H1 (cell line): ENCODE measurements around the gene BIRC7. TPM values are rescaled to one million over a fixed set of nuclear protein-coding genes. Genes with fewer than 3 reads are reported as not detected.

Experiments
- CTCF ChIA-PET: fragments of 300-600 bp; sonication (Branson Sonifier 250); formaldehyde crosslinking; loops from one replicate; lab custom pipeline; 2021; ENCODE audit not compliant: partially characterized antibody; lab: Charles Lee
- POLR2A ChIA-PET: fragments of 300-600 bp; sonication (Branson Sonifier 250); formaldehyde crosslinking; loops from one replicate; lab custom pipeline; 2021; ENCODE audit warnings: inconsistent platforms; ENCODE audit not compliant: partially characterized antibody; lab: Charles Lee
- DNase-seq, 2 experiments: peaks; one replicate each; pipeline versions ENCODE4 v3.0.0 to v3.0.0-alpha.2; 2010 to 2022; ENCODE audit warnings: low spot score in 2 of 2, low read depth in 1 of 2, mixed read lengths in 1 of 2
- FAIRE-seq: peaks from 2 replicates; lab custom pipeline; 2011; peaks lifted over from hg19 to GRCh38; lab: Jason Lieb, UNC
- H2AFZ ChIP-seq: 2 replicates; pipeline ENCODE4 v1.8.1; 2012; ENCODE audit warnings: low read length, inconsistent platforms
- H2AK5ac ChIP-seq: 2 replicates; pipeline ENCODE4 v1.6.1; 2013; ENCODE audit warnings: low read depth, low read length
- H2BK120ac ChIP-seq: replicated peaks from 2 replicates; pipeline ENCODE3; 2013; ENCODE audit warnings: low read depth, low read length, inconsistent platforms
- H2BK12ac ChIP-seq: 2 replicates; pipeline ENCODE4 v1.6.1; 2013; ENCODE audit warnings: low read depth, low read length
- H2BK15ac ChIP-seq: 2 replicates; pipeline ENCODE4 v1.6.1; 2013; ENCODE audit warnings: low read length
- H2BK20ac ChIP-seq: 2 replicates; pipeline ENCODE4 v1.6.1; 2013; ENCODE audit warnings: low read length
- H2BK5ac ChIP-seq: 2 replicates; pipeline ENCODE4 v1.6.1; 2013; ENCODE audit warnings: low read depth, low read length
- H3K14ac ChIP-seq: 2 replicates; pipeline ENCODE4 v1.6.1; 2013; ENCODE audit warnings: inconsistent platforms; ENCODE audit not compliant: insufficient read length
- H3K18ac ChIP-seq: 2 replicates; pipeline ENCODE4 v1.6.1; 2013; ENCODE audit warnings: low read length; ENCODE audit errors: extremely low read depth
- H3K23ac ChIP-seq: 2 replicates; pipeline ENCODE4 v1.6.1; 2013; ENCODE audit warnings: inconsistent platforms; ENCODE audit not compliant: insufficient read length
- H3K23me2 ChIP-seq: 2 replicates; pipeline ENCODE4 v1.6.1; 2013; ENCODE audit warnings: low read depth, low read length
- H3K27ac ChIP-seq: 2 replicates; pipeline ENCODE4 v1.6.1; 2011; ENCODE audit warnings: low read depth, low read length, inconsistent platforms
- H3K27me3 ChIP-seq, 4 experiments: replicated peaks in 1 of 4; 1 replicate in 1 of 4; 2 replicates in 3 of 4; pipeline versions ENCODE4 v1.6.1 to v1.8.1; 2011 to 2013; ENCODE audit warnings: low read length in 3 of 4, mild to moderate bottlenecking in 3 of 4, inconsistent platforms in 2 of 4, mixed read lengths in 2 of 4, moderate library complexity in 1 of 4; ENCODE audit not compliant: control insufficient read depth in 3 of 4, insufficient read depth in 3 of 4; ENCODE audit errors: extremely low read depth in 1 of 4
- H3K36me3 ChIP-seq, 4 experiments: 2 replicates each; pipeline versions ENCODE4 v1.6.1 to v1.8.1; 2011 to 2013; ENCODE audit warnings: mild to moderate bottlenecking in 4 of 4, low read length in 3 of 4, moderate library complexity in 2 of 4, control low read depth in 1 of 4, inconsistent platforms in 1 of 4; ENCODE audit not compliant: insufficient read depth in 4 of 4, control insufficient read depth in 2 of 4
- H3K4ac ChIP-seq: replicated peaks from 2 replicates; pipeline ENCODE3; 2013; ENCODE audit warnings: low read length, low read depth, mixed read lengths, inconsistent platforms; ENCODE audit not compliant: insufficient read length
- H3K4me1 ChIP-seq, 4 experiments: replicated peaks in 1 of 4; 1 replicate in 1 of 4; 2 replicates in 3 of 4; pipeline versions ENCODE4 v1.6.1 to v1.8.1; 2011 to 2013; ENCODE audit warnings: low read length in 3 of 4, inconsistent platforms in 2 of 4, mixed read lengths in 1 of 4; ENCODE audit not compliant: insufficient read depth in 4 of 4, control insufficient read depth in 3 of 4
- H3K4me2 ChIP-seq, 2 experiments: 2 replicates each; pipeline versions ENCODE4 v1.6.1 to v1.8.1; 2011 to 2013; ENCODE audit warnings: low read depth in 2 of 2, low read length in 2 of 2, control low read depth in 1 of 2, inconsistent platforms in 1 of 2, mild to moderate bottlenecking in 1 of 2; ENCODE audit not compliant: insufficient read depth in 1 of 2
- H3K4me3 ChIP-seq, 4 experiments: fragments of 200-600, 300-600 bp in 1 of 4; sonication (generic), shearing (Covaris generic), sonication (Bioruptor Twin) in 1 of 4; 2 replicates each; pipeline versions ENCODE4 v1.5.1 to v1.8.1; 2011 to 2016; ENCODE audit warnings: low read length in 4 of 4, low read depth in 3 of 4, control low read depth in 2 of 4, inconsistent platforms in 2 of 4, mild to moderate bottlenecking in 2 of 4, mixed read lengths in 1 of 4, moderate library complexity in 1 of 4; ENCODE audit not compliant: insufficient read depth in 2 of 4; ENCODE audit errors: extremely low read depth in 1 of 4
- H3K56ac ChIP-seq: replicated peaks from 2 replicates; pipeline ENCODE3; 2013; ENCODE audit warnings: low read depth, mild to moderate bottlenecking, mixed read lengths, low read length, inconsistent platforms; ENCODE audit not compliant: insufficient read length
- H3K79me1 ChIP-seq: 2 replicates; pipeline ENCODE4 v1.6.1; 2013; ENCODE audit warnings: low read depth, low read length, control low read depth
- H3K79me2 ChIP-seq, 2 experiments: 2 replicates each; pipeline versions ENCODE4 v1.6.1 to v1.8.1; 2012 to 2013; ENCODE audit warnings: low read length in 2 of 2, mild to moderate bottlenecking in 2 of 2, inconsistent platforms in 1 of 2; ENCODE audit not compliant: insufficient read depth in 2 of 2, control insufficient read depth in 1 of 2
- H3K9ac ChIP-seq, 4 experiments: replicated peaks in 1 of 4; 1 replicate in 1 of 4; 2 replicates in 3 of 4; pipeline versions ENCODE4 v1.6.1 to v1.8.1; 2011 to 2013; ENCODE audit warnings: low read depth in 3 of 4, low read length in 3 of 4, control low read depth in 2 of 4, mild to moderate bottlenecking in 2 of 4, moderate library complexity in 2 of 4, inconsistent platforms in 1 of 4; ENCODE audit errors: extremely low read depth in 1 of 4
- H3K9me3 ChIP-seq, 2 experiments: 2 replicates each; pipeline versions ENCODE4 v1.6.1 to v1.8.1; 2012 to 2013; ENCODE audit warnings: mild to moderate bottlenecking in 2 of 2, moderate library complexity in 2 of 2, control low read depth in 1 of 2, inconsistent platforms in 1 of 2, low read depth in 1 of 2, low read length in 1 of 2, mixed read lengths in 1 of 2; ENCODE audit not compliant: insufficient read depth in 2 of 2
- H4K20me1 ChIP-seq, 2 experiments: replicated peaks in 1 of 2; 2 replicates each; pipeline versions ENCODE3 to v1.8.1; 2011 to 2013; ENCODE audit warnings: inconsistent platforms in 2 of 2, low read length in 2 of 2, mild to moderate bottlenecking in 1 of 2; ENCODE audit not compliant: insufficient read depth in 2 of 2, control insufficient read depth in 1 of 2
- H4K5ac ChIP-seq: 2 replicates; pipeline ENCODE4 v1.6.1; 2013; ENCODE audit warnings: low read length, low read depth, mixed read lengths, inconsistent platforms; ENCODE audit not compliant: insufficient read length
- H4K8ac ChIP-seq: 2 replicates; pipeline ENCODE4 v1.8.0; 2013; ENCODE audit warnings: mild to moderate bottlenecking, moderate library complexity, low read length, inconsistent platforms; ENCODE audit not compliant: insufficient read depth; ENCODE audit errors: extremely low read depth
- H4K91ac ChIP-seq: replicated peaks from 2 replicates; pipeline ENCODE3; 2013; ENCODE audit warnings: low read length, mixed read lengths, inconsistent platforms; ENCODE audit not compliant: insufficient read length
- NANOG ChIP-seq: IDR thresholded peaks from 2 replicates; pipeline ENCODE4 v1.6.1; 2011; ENCODE audit warnings: low read length, low read depth, mild to moderate bottlenecking, inconsistent platforms; ENCODE audit not compliant: insufficient read depth, poor library complexity, severe bottlenecking
- WGBS, 2 experiments: shearing (Covaris generic) in 1 of 2; methylation state at CpG; one replicate each; pipeline versions ENCODE4 v1.1.6 to v1.1.7; 2013 to 2015; ENCODE audit warnings: low lambda C conversion rate in 2 of 2, mixed read lengths in 2 of 2, inconsistent platforms in 1 of 2, low coverage in 1 of 2, missing lambda C conversion rate in 1 of 2; ENCODE audit not compliant: insufficient replicate concordance in 2 of 2, insufficient coverage in 1 of 2, insufficient read length in 1 of 2; ENCODE audit errors: extremely low coverage in 1 of 2, missing lambda C conversion rate in 1 of 2; 5-methylcytosine and 5-hydroxymethylcytosine counted together
- polyA plus RNA-seq, 7 experiments: library from polyadenylated mRNA; depleted of rRNA in 3 of 7; stranded (reverse) in 5 of 7; unstranded in 2 of 7; fragments of >200 nt in 5 of 7; fragments of 200-250 nt in 2 of 7; gene quantifications; 1 replicate in 5 of 7; 2 replicates in 1 of 7; 4 replicates in 1 of 7; pipeline versions ENCODE4 v1.2.1 to v1.2.3, GENCODE V29; 2011 to 2013; ENCODE audit warnings: missing spikeins in 2 of 7, mixed read lengths in 2 of 7
- total RNA-seq: library from RNA; stranded (reverse); fragmentation: NEBNext Ultra II Directional; extraction: Animal tissue kit (Norgen Biotek cat#: 25700); gene quantifications from 2 replicates; pipeline ENCODE4 v1.2.1, GENCODE V29; 2021
- TF ChIP-seq, protein P1 (sequence below): IDR thresholded peaks from 2 replicates; pipeline ENCODE4 v1.6.1; 2012; ENCODE audit warnings: inconsistent platforms

BIRC7 gene
- total and polyA plus RNA-seq, 2 of the 8 experiments (the other 6 are each of a cell fraction or from before 2014, with no cell fraction given): 0.11 to 0.41 TPM

DNA sequence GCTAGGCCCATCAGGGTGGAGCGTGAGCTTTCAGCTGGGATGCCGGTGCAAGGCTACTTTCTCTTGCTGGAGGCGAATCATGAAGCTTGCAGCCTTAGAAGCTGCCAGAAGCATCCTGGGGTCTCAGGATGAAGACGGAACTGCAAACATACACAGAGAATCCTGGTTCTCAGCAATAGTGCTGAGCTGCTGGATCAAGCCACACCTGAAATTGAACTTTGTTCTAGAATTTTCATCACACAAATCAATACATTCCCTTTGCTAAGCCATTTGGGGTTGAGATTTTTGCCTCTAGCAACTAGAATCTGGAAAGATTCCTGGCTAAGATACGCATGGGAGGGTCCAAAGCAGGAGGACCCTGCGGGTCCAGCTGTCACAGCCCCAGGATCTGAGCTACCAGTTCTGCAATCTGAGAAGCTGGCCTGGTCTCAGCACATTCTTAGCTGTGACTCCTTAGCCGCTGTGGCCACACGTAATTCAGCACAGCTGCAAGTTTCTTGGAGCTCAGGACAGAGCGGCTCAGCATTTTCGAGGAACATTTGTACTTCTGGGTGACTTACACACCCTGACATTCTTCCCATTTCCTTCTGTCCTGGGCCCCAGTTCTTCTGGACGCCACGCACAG lies 30.3 kb downstream of the BIRC7 start:
- H2BK15ac ChIP-seq: no peak overlapping the region
- no peak for TF ChIP-seq NANOG
- TF ChIP-seq, protein P1, sequence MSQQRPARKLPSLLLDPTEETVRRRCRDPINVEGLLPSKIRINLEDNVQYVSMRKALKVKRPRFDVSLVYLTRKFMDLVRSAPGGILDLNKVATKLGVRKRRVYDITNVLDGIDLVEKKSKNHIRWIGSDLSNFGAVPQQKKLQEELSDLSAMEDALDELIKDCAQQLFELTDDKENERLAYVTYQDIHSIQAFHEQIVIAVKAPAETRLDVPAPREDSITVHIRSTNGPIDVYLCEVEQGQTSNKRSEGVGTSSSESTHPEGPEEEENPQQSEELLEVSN: no peak

More for the DNA sequence above, 30.3 kb downstream of the BIRC7 start:
- no peak overlapping the region for H2AFZ ChIP-seq
- FAIRE-seq: no peak
- no peak overlapping the region for H2AK5ac ChIP-seq
- no peak overlapping the region for H3K4ac ChIP-seq
- H3K14ac ChIP-seq: no peak overlapping the region
- H3K27me3 ChIP-seq: peaks cover 0 to 2% (median 0%) of the 10 kb centered on the region in 4 experiments; a peak in 2 of 7 replicates
- no peak overlapping the region for H4K91ac ChIP-seq
- H3K4me1 ChIP-seq: peaks cover 0 to 2% (median 0%) of the 10 kb centered on the region in 4 experiments; a peak in 2 of 7 replicates
- H4K20me1 ChIP-seq: peaks cover 2 to 3% of the 10 kb centered on the region in 2 experiments
- no peaks in the 10 kb centered on the region for H3K9me3 ChIP-seq
- H3K9ac ChIP-seq: no peak overlapping the region
- no peak overlapping the region for H2BK120ac ChIP-seq
- no peaks in the 10 kb centered on the region for H3K36me3 ChIP-seq
- H3K23me2 ChIP-seq: no peaks in the 10 kb centered on the region
- no peak overlapping the region for H2BK12ac ChIP-seq
- 82% methylated on average over 12 of the region's 12 CpGs; no CpG with 5 or more reads in 1 of the 2 experiments for WGBS, 2 experiments
- H3K18ac ChIP-seq: no peak overlapping the region
- POLR2A ChIA-PET: interaction anchor here (1.6 to 1.8 kb wide), 2 partner anchors 11 to 15 kb away, joined by 3 to 4 read pairs; no protein-coding TSS in a partner anchor
- H2BK5ac ChIP-seq: no peak overlapping the region
- H3K4me3 ChIP-seq: no peak overlapping the region
- no peak overlapping the region for H3K4me2 ChIP-seq
- DNase-seq: no peak
- H3K56ac ChIP-seq: no peak overlapping the region
- H3K79me2 ChIP-seq: no peaks in the 10 kb centered on the region
- no peak overlapping the region for H4K5ac ChIP-seq
- no peak overlapping the region for H3K27ac ChIP-seq
- CTCF ChIA-PET: interaction anchor here (0.9 to 11.0 kb wide), 5 partner anchors 11 to 41 kb away, joined by 3 to 63 read pairs (median 6); no protein-coding TSS in a partner anchor
- H3K79me1 ChIP-seq: no peaks in the 10 kb centered on the region
- 0 out of 2 replicates have a peak overlapping the region, but pooled peaks have one; percentile 46 for H4K8ac ChIP-seq
- no peak overlapping the region for H3K23ac ChIP-seq
- 0 out of 2 replicates have a peak overlapping the region, but pooled peaks have one; percentile 18 for H2BK20ac ChIP-seq
